Mucosa of stomach (tissue), 1 donor: ENCODE results near the gene MAP2K5.

Source experiments
- H3K27me3 ChIP-seq: one replicate; pipeline ENCODE4 v1.7.0; 2013; ENCODE audit warnings: mild to moderate bottlenecking, low read length; ENCODE audit not compliant: control insufficient read depth, insufficient read depth
- H3K36me3 ChIP-seq: one replicate; pipeline ENCODE4 v1.7.0; 2013; ENCODE audit warnings: low read length; ENCODE audit not compliant: control insufficient read depth, insufficient read depth
- H3K4me1 ChIP-seq: one replicate; pipeline ENCODE4 v1.7.0; 2013; ENCODE audit warnings: mild to moderate bottlenecking, low read length; ENCODE audit not compliant: control insufficient read depth, insufficient read depth
- H3K4me3 ChIP-seq: one replicate; pipeline ENCODE4 v1.7.0; 2013; ENCODE audit warnings: low read length
- H3K9ac ChIP-seq: one replicate; pipeline ENCODE4 v1.7.0; 2013; ENCODE audit warnings: mild to moderate bottlenecking, low read length, moderate library complexity
- H3K9me3 ChIP-seq: one replicate; pipeline ENCODE4 v1.7.0; 2013; ENCODE audit warnings: mild to moderate bottlenecking, low read length, moderate library complexity; ENCODE audit not compliant: control insufficient read depth
- donor health status: Pancreatic carcinoma.

MAP2K5 gene

GRCh38 chr15:67569668-67570067 is 27.2 kb downstream of the MAP2K5 start:
- H3K27me3 ChIP-seq: no peaks in the 10 kb centered on the region
- H3K4me3 ChIP-seq: no peak overlapping the region
- no peaks in the 10 kb centered on the region for H3K36me3 ChIP-seq

GRCh38 chr15:67570875-67571647 is 28.6 kb downstream of the MAP2K5 start:
- Histone ChIP-seq H3K27me3 (no peaks in the 10 kb centered on the region), H3K4me1 (no peaks in the 10 kb centered on the region), H3K9me3 (no peaks in the 10 kb centered on the region), H3K36me3 (no peaks in the 10 kb centered on the region), H3K4me3 (no peak overlapping the region), H3K9ac (no peak overlapping the region)

More at GRCh38 chr15:67569668-67570067, 27.2 kb downstream of the MAP2K5 start:
- Histone ChIP-seq H3K9me3 (no peaks in the 10 kb centered on the region), H3K9ac (no peak overlapping the region), H3K4me1 (no peaks in the 10 kb centered on the region)

GRCh38 chr15:67571648-67572415 is 29.3 kb downstream of the MAP2K5 start:
- Histone ChIP-seq H3K9ac (no peak overlapping the region), H3K27me3 (no peaks in the 10 kb centered on the region), H3K4me1 (no peaks in the 10 kb centered on the region), H3K4me3 (no peak overlapping the region), H3K36me3 (no peaks in the 10 kb centered on the region), H3K9me3 (no peaks in the 10 kb centered on the region)

- H3K36me3 ChIP-seq: no peaks in the 10 kb centered on the region
- no peak overlapping the region for H3K4me3 ChIP-seq
- no peaks in the 10 kb centered on the region for H3K9me3 ChIP-seq
- H3K4me1 ChIP-seq: no peaks in the 10 kb centered on the region
- H3K9ac ChIP-seq: no peak overlapping the region
- H3K27me3 ChIP-seq: no peaks in the 10 kb centered on the region
These were observed 30.7 kb downstream of the MAP2K5 start for GRCh38 chr15:67573194-67573593.

GRCh38 chr15:67575039-67575502 is 32.6 kb downstream of the MAP2K5 start:
- no peak overlapping the region for H3K9ac ChIP-seq
- H3K36me3 ChIP-seq: no peaks in the 10 kb centered on the region
- no peaks in the 10 kb centered on the region for H3K9me3 ChIP-seq
- no peak overlapping the region for H3K4me3 ChIP-seq
- H3K27me3 ChIP-seq: no peaks in the 10 kb centered on the region
- no peaks in the 10 kb centered on the region for H3K4me1 ChIP-seq

GRCh38 chr15:67578020-67578600 is 35.6 kb downstream of the MAP2K5 start:
- H3K36me3 ChIP-seq: no peaks in the 10 kb centered on the region
- no peaks in the 10 kb centered on the region for H3K9me3 ChIP-seq
- H3K27me3 ChIP-seq: no peaks in the 10 kb centered on the region
- no peak overlapping the region for H3K9ac ChIP-seq
- H3K4me3 ChIP-seq: no peak overlapping the region
- no peaks in the 10 kb centered on the region for H3K4me1 ChIP-seq

GRCh38 chr15:67579164-67579563 is 36.7 kb downstream of the MAP2K5 start:
- H3K27me3 ChIP-seq: no peaks in the 10 kb centered on the region
- no peaks in the 10 kb centered on the region for H3K4me1 ChIP-seq
- no peaks in the 10 kb centered on the region for H3K36me3 ChIP-seq
- H3K9ac ChIP-seq: no peak overlapping the region
- H3K4me3 ChIP-seq: no peak overlapping the region
- H3K9me3 ChIP-seq: no peaks in the 10 kb centered on the region

GRCh38 chr15:67579967-67580366 is 37.5 kb downstream of the MAP2K5 start:
- Histone ChIP-seq H3K36me3 (no peaks in the 10 kb centered on the region), H3K4me1 (no peaks in the 10 kb centered on the region), H3K9ac (no peak overlapping the region), H3K9me3 (no peaks in the 10 kb centered on the region), H3K27me3 (no peaks in the 10 kb centered on the region), H3K4me3 (no peak overlapping the region)

GRCh38 chr15:67584157-67584556 is 41.7 kb downstream of the MAP2K5 start:
- Histone ChIP-seq H3K4me3 (no peak overlapping the region), H3K27me3 (no peaks in the 10 kb centered on the region), H3K36me3 (no peaks in the 10 kb centered on the region)

GRCh38 chr15:67585681-67586080 is 43.2 kb downstream of the MAP2K5 start:
- Histone ChIP-seq H3K36me3 (no peaks in the 10 kb centered on the region), H3K27me3 (no peaks in the 10 kb centered on the region), H3K9me3 (no peaks in the 10 kb centered on the region), H3K4me3 (no peak overlapping the region), H3K9ac (no peak overlapping the region), H3K4me1 (no peaks in the 10 kb centered on the region)

More at GRCh38 chr15:67584157-67584556, 41.7 kb downstream of the MAP2K5 start:
- no peaks in the 10 kb centered on the region for H3K9me3 ChIP-seq
- H3K9ac ChIP-seq: no peak overlapping the region
- H3K4me1 ChIP-seq: no peaks in the 10 kb centered on the region

- Histone ChIP-seq H3K36me3 (no peaks in the 10 kb centered on the region), H3K9ac (no peak overlapping the region), H3K4me1 (no peaks in the 10 kb centered on the region), H3K9me3 (no peaks in the 10 kb centered on the region), H3K4me3 (no peak overlapping the region), H3K27me3 (no peaks in the 10 kb centered on the region)
These were observed 44.8 kb downstream of the MAP2K5 start for GRCh38 chr15:67587331-67587730.

- H3K27me3 ChIP-seq: no peaks in the 10 kb centered on the region
- no peak overlapping the region for H3K9ac ChIP-seq
- H3K36me3 ChIP-seq: no peaks in the 10 kb centered on the region
- H3K9me3 ChIP-seq: no peaks in the 10 kb centered on the region
- H3K4me1 ChIP-seq: no peaks in the 10 kb centered on the region
- H3K4me3 ChIP-seq: no peak overlapping the region
These were observed 45.3 kb downstream of the MAP2K5 start for GRCh38 chr15:67587754-67588153.
